ENCODE measurements around the gene HTR7.
A peak's percentile ranks its signal among the peaks of the same experiment; 100 is the strongest.

The HTR7 gene

GRCh38 chr10:90787393-90788198 lies 70.2 kb downstream of the HTR7 start:
- DNase-seq (ENCODE audit: low read depth): no peak
- H3K4me3 ChIP-seq (ENCODE audit: control insufficient read depth, low read depth, low read length): no peak overlapping the region
- TF ChIP-seq CTCF (IDR thresholded peaks at IDR 0.05; ENCODE audit: control insufficient read depth, insufficient read depth, low read depth, low read length, missing control alignments): peak; percentile 89

- DNase-seq (ENCODE audit: low read depth): no peak
- TF ChIP-seq CTCF (IDR thresholded peaks at IDR 0.05; ENCODE audit: control insufficient read depth, insufficient read depth, low read depth, low read length, missing control alignments): no peak
- H3K4me3 ChIP-seq (ENCODE audit: control insufficient read depth, low read depth, low read length): no peak overlapping the region
These were observed 72.1 kb downstream of the HTR7 start for GRCh38 chr10:90785782-90786181.

- no peak overlapping the region for H3K4me3 ChIP-seq (ENCODE audit: control insufficient read depth, low read depth, low read length)
- TF ChIP-seq CTCF (IDR thresholded peaks at IDR 0.05; ENCODE audit: control insufficient read depth, insufficient read depth, low read depth, low read length, missing control alignments): no peak
- DNase-seq (ENCODE audit: low read depth): no peak
These were observed 73.1 kb downstream of the HTR7 start for GRCh38 chr10:90784771-90785170.

GRCh38 chr10:90780488-90780887 lies 77.4 kb downstream of the HTR7 start:
- no peak for TF ChIP-seq CTCF (IDR thresholded peaks at IDR 0.05; ENCODE audit: control insufficient read depth, insufficient read depth, low read depth, low read length, missing control alignments)
- DNase-seq (ENCODE audit: low read depth): no peak
- H3K4me3 ChIP-seq (ENCODE audit: control insufficient read depth, low read depth, low read length): no peak overlapping the region

- peak; percentile 22 for TF ChIP-seq CTCF (IDR thresholded peaks at IDR 0.05; ENCODE audit: control insufficient read depth, insufficient read depth, low read depth, low read length, missing control alignments)
- no peak for DNase-seq (ENCODE audit: low read depth)
- H3K4me3 ChIP-seq (ENCODE audit: control insufficient read depth, low read depth, low read length): no peak overlapping the region
These were observed 78.3 kb downstream of the HTR7 start for GRCh38 chr10:90779548-90779947.

GRCh38 chr10:90777621-90778020 lies 80.2 kb downstream of the HTR7 start:
- no peak for DNase-seq (ENCODE audit: low read depth)
- TF ChIP-seq CTCF (IDR thresholded peaks at IDR 0.05; ENCODE audit: control insufficient read depth, insufficient read depth, low read depth, low read length, missing control alignments): no peak

More at GRCh38 chr10:90777621-90778020, 80.2 kb downstream of the HTR7 start:
- no peak overlapping the region for H3K4me3 ChIP-seq (ENCODE audit: control insufficient read depth, low read depth, low read length)
